RWPE1 (cell line): ENCODE data around the gene NOC2L.

ENCODE experiments used
- CTCF ChIA-PET: fragments of 350-600 bp; sonication (Branson Sonifier 250); formaldehyde crosslinking; extraction: SDS; loops from one replicate; lab custom pipeline; 2021; lab: Yijun Ruan, JAX
- POLR2A ChIA-PET: fragments of 400-600 bp; formaldehyde crosslinking; extraction: SDS; loops from one replicate; lab custom pipeline; 2020; ENCODE audit warnings: antibody characterized with exemption; ENCODE audit not compliant: low non-redundant PET; lab: Yijun Ruan, JAX
- DNase-seq: peaks from one replicate; pipeline ENCODE4 v3.0.0; 2012; ENCODE audit warnings: low spot score
- H3K27ac ChIP-seq: fragments of 450-650 bp; 2 replicates; pipeline ENCODE4 v1.5.1; 2017
- TF ChIP-seq, protein P1 (sequence below): fragments of 450-650 bp; conservative IDR thresholded peaks from 2 replicates; pipeline ENCODE4 v1.5.1; 2017; ENCODE audit warnings: low read depth, mild to moderate bottlenecking

Gene NOC2L

DNA sequence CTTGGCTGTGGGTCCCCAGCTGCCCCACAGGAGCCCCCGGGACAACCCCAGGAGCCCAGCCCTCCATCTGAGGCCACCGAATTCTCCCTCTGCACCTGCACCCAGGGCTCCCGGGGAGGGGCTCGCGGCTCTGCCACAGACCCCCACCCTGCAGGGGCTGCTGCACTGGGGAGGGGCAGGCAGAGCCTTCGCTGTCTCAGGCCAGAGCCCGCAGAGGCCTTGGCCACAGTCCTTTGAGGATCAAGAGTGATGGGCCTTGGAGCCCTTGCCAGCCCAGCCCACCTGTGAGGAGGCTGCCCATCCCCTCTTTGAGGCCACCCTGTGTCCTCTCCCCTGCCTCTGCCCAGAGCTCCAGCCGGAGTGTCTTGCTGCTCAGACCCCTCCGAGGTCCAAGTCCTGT lies 16.3 kb upstream of the NOC2L start:
- ChIA-PET POLR2A (no interaction called here), CTCF (interaction anchor here (1.0 to 1.8 kb wide), 3 partner anchors 14 to 106 kb away, joined by 3 to 9 read pairs (median 5); no protein-coding TSS in a partner anchor)
- H3K27ac ChIP-seq: peak overlapping the region; percentile 81
- TF ChIP-seq, protein P1, sequence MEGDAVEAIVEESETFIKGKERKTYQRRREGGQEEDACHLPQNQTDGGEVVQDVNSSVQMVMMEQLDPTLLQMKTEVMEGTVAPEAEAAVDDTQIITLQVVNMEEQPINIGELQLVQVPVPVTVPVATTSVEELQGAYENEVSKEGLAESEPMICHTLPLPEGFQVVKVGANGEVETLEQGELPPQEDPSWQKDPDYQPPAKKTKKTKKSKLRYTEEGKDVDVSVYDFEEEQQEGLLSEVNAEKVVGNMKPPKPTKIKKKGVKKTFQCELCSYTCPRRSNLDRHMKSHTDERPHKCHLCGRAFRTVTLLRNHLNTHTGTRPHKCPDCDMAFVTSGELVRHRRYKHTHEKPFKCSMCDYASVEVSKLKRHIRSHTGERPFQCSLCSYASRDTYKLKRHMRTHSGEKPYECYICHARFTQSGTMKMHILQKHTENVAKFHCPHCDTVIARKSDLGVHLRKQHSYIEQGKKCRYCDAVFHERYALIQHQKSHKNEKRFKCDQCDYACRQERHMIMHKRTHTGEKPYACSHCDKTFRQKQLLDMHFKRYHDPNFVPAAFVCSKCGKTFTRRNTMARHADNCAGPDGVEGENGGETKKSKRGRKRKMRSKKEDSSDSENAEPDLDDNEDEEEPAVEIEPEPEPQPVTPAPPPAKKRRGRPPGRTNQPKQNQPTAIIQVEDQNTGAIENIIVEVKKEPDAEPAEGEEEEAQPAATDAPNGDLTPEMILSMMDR: no peak
- DNase-seq: no peak

DNA sequence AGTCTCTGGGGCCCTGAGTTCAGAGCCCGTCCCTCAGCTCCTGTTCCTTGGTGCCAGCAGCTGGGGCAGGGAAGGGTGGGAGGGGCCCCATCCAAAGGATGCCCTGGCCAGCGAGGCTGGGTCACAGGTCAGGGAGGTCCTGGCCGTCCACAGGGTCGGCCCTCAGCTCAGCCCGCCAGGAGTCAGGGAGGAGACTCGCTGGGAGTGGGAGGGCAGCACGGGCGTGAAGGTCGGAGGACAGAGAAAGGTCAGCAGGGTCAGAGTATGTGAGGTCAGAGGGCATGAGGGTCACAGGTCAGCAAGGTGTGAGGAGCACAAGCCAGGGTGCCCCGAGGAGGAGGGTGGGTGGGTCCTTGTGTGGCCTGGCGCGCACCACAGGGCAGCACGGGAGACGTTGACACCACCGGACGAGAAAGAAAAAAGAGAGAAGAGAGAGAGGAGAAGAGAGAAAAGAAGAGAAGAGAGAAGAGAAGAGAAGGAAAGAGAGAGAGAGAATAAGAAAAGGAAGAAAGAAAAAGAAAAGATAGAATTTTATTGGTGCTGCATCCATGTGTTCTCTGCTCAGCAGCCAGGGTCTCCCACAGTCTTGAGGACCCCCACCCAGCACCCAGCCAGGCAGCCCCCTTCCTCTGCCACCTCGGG lies 15.8 kb upstream of the NOC2L start:
- H3K27ac ChIP-seq: no peak overlapping the region
- DNase-seq: no peak
- ChIA-PET CTCF (interaction anchor here (1.3 to 1.8 kb wide), 2 partner anchors 69 to 105 kb away, joined by 5 to 9 read pairs; no protein-coding TSS in a partner anchor), POLR2A (no interaction called here)
- TF ChIP-seq, protein P1: no peak

DNA sequence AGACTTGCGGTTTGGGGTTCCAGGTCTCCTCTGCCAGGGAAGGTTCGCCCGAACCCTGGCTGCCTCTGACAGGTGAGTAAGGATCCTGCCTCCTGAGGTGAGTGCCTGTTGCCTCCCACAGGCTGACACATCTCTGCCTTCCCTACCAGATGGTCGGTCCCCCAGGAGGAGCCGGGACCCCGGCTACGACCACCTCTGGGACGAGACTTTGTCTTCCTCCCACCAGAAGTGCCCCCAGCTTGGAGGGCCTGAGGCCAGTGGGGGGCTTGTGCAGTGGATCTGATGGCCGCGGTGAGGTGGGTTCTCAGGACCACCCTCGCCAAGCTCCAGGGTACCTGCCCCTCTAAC lies 15.2 kb upstream of the NOC2L start:
- TF ChIP-seq, protein P1: no peak
- CTCF ChIA-PET: no interaction called here
- DNase-seq: no peak
- POLR2A ChIA-PET: no interaction called here
- H3K27ac ChIP-seq: no peak overlapping the region

DNA sequence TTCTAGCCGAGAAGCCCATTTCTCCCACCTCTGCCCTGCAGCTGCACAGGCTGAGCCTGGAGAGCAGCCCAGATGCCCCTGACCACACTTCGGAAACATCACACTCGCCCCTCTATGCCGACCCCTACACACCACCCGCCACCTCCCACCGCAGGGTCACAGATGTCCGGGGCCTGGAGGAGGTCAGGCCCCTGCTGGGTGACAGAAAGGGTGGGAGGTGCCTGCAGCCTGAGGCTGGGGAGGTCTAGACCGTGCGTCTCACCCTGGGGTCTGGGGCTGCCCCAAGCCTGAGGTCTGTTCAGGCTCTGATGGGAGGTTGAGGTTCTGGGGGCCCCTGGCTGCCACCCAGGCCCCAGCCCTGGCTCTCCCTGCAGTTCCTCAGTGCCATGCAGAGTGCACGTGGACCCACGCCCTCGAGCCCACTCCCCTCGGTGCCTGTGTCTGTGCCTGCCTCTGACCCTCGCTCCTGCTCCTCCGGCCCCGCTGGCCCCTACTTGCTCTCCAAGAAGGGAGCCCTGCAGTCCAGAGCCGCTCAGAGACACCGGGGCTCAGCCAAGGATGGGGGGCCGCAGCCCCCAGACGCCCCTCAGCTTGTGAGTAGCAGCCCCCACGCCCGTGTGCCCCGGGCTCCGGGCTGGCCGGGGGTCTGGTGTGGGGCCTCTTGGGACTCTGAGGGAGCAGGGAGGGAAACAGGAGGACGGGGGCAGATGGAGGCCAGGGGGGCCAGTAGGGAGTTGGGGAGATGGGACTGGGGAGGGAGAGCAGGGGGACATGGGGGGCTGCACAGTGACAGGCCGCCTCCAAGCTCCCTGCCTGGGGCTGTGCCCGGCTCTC lies 14.6 kb upstream of the NOC2L start:
- TF ChIP-seq, protein P1: no peak
- POLR2A ChIA-PET: no interaction called here
- H3K27ac ChIP-seq: no peak overlapping the region
- no peak for DNase-seq
- CTCF ChIA-PET: no interaction called here

DNA sequence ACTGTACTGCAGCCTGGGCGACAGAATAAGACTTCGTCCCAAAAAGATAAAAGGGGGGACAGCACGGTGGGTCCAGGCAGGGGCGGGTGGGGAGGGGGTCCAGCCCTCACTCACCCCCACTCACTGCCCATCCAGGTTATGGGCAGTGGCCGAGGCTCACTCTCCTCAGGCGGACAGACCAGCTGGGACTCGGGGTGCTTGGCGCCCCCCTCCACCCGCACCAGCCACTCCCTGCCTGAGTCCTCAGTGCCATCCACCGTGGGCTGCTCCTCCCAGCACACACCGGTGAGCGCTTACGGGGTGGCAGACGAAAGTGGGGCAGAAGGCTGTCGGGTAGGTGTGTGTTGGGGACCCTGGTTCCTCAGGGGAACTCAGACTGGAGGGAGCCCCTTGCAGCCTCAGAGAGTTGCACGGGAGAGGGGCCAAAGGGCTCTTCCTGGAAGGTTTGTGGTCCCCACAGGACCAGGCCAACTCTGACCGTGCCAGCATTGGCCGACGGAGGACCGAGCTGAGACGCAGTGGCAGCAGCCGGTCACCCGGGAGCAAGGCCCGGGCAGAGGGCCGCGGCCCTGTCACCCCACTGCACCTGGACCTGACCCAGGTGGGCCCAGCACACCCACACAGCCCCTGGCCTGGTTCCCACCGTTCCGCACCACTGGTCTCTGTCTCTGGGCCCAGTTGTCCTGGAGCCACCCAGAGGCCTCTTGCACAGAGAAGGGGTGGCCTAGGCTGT lies 13.8 kb upstream of the NOC2L start:
- ChIA-PET POLR2A (no interaction called here), CTCF (no interaction called here)
- DNase-seq: no peak
- TF ChIP-seq, protein P1: no peak
- no peak overlapping the region for H3K27ac ChIP-seq
